HepG2 (cell line): ENCODE measurements around the gene ARHGAP5. TPM values are rescaled to one million over a fixed set of nuclear protein-coding genes. Genes with fewer than 3 reads are reported as not detected.

Experiments
- FOXO4 ChIP-seq: sonication (generic); formaldehyde crosslinking; conservative IDR thresholded peaks from 2 replicates; pipeline ENCODE4 v1.8.1; 2023; ENCODE audit warnings: missing genetic modification reagents
- JUN ChIP-seq: sonication (generic); formaldehyde crosslinking; IDR thresholded peaks from 2 replicates; pipeline ENCODE4 v1.4.0; 2020; ENCODE audit warnings: mild to moderate bottlenecking, missing genetic modification reagents
- PRPF4 ChIP-seq: fragments of 200-400 bp; formaldehyde crosslinking; IDR thresholded peaks from 2 replicates; pipeline ENCODE4 v1.6.1; 2016; ENCODE audit warnings: low read length, low read depth; ENCODE audit not compliant: poor library complexity, severe bottlenecking
- REXO4 ChIP-seq: sonication (generic); formaldehyde crosslinking; IDR thresholded peaks from 2 replicates; pipeline ENCODE4 v1.8.0; 2022; ENCODE audit warnings: missing genetic modification reagents, mild to moderate bottlenecking, borderline replicate concordance
- SUZ12 ChIP-seq: fragments of 150-350 bp; IDR thresholded peaks from 2 replicates; pipeline ENCODE4 v1.6.1; 2014; ENCODE audit warnings: low read depth, low read length
- ZNF224 ChIP-seq: sonication (generic); formaldehyde crosslinking; IDR thresholded peaks from 2 replicates; pipeline ENCODE4 v1.5.0; 2020; ENCODE audit warnings: mild to moderate bottlenecking, missing genetic modification reagents
- ZNF431 ChIP-seq: sonication (generic); formaldehyde crosslinking; IDR thresholded peaks from 2 replicates; pipeline ENCODE4 v1.9.0; 2022; ENCODE audit warnings: missing genetic modification reagents, low read depth, mild to moderate bottlenecking, borderline replicate concordance
- ZNF557 ChIP-seq: sonication (generic); formaldehyde crosslinking; IDR thresholded peaks from 2 replicates; pipeline ENCODE4 v1.4.0; 2020; ENCODE audit warnings: missing genetic modification reagents
- ZUFSP ChIP-seq: sonication (generic); formaldehyde crosslinking; IDR thresholded peaks from 2 replicates; pipeline ENCODE4 v1.9.0; 2021; ENCODE audit warnings: missing genetic modification reagents, mild to moderate bottlenecking, borderline replicate concordance
- polyA plus RNA-seq, 8 experiments: library from polyadenylated mRNA; depleted of rRNA in 3 of 8; stranded (reverse) in 7 of 8; unstranded in 1 of 8; fragments of >200 nt; fragmentation: Illumina TruSeq in 4 of 8; extraction: Trizol in 4 of 8; gene quantifications; 2 replicates each; pipeline versions ENCODE4 v1.2.1 to v1.2.3, GENCODE V29; 2011 to 2016; ENCODE audit warnings: low read depth in 4 of 8, missing spikeins in 1 of 8, mixed read lengths in 1 of 8; ENCODE audit not compliant: insufficient read depth in 1 of 8
- total RNA-seq, 5 experiments: library from RNA; depleted of rRNA; stranded (reverse); fragments of >200 nt; fragmentation: Illumina TruSeq; extraction: Trizol; gene quantifications; 2 replicates each; pipeline ENCODE4 v1.2.3, GENCODE V29; 2016; ENCODE audit warnings: low read depth in 1 of 5
- TF ChIP-seq, protein P1 (sequence below): sonication (generic); formaldehyde crosslinking; IDR thresholded peaks from 2 replicates; pipeline ENCODE4 v1.5.1; 2020; ENCODE audit warnings: mild to moderate bottlenecking, missing genetic modification reagents, borderline replicate concordance
- TF ChIP-seq, protein P2 (sequence below): sonication (generic); formaldehyde crosslinking; IDR thresholded peaks from 2 replicates; pipeline ENCODE4 v1.4.0; 2020; ENCODE audit warnings: missing genetic modification reagents
- TF ChIP-seq, protein P3 (sequence below): sonication (generic); formaldehyde crosslinking; IDR thresholded peaks from 2 replicates; pipeline ENCODE4 v1.8.1; 2023; ENCODE audit warnings: missing genetic modification reagents, mild to moderate bottlenecking, borderline replicate concordance
- TF ChIP-seq, protein P4 (sequence below): sonication (generic); formaldehyde crosslinking; IDR thresholded peaks from 2 replicates; pipeline ENCODE4 v1.9.0; 2022; ENCODE audit warnings: low read depth, missing genetic modification reagents

The ARHGAP5 gene
- total and polyA plus RNA-seq, 2 of the 13 experiments (the other 11 are each of a cell fraction or from before 2014, with no cell fraction given) = 33.7 to 144 TPM

- TF ChIP-seq, protein P1, sequence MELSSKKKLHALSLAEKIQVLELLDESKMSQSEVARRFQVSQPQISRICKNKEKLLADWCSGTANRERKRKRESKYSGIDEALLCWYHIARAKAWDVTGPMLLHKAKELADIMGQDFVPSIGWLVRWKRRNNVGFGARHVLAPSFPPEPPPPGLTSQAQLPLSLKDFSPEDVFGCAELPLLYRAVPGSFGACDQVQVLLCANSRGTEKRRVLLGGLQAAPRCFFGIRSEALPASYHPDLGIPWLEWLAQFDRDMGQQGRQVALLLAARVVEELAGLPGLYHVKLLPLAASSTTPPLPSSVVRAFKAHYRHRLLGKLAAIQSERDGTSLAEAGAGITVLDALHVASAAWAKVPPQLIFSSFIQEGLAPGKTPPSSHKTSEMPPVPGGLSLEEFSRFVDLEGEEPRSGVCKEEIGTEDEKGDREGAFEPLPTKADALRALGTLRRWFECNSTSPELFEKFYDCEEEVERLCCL (CRISPR knock-in tag) = peak; percentile 95; the same call in 1 of the 2 replicates
- TF ChIP-seq REXO4 (no peak), JUN (CRISPR knock-in tag) (no peak), ZNF431 (CRISPR knock-in tag) (no peak), PRPF4 (peak; percentile 94), ZNF224 (no peak), ZUFSP (CRISPR knock-in tag) (no peak), SUZ12 (no peak), FOXO4 (CRISPR knock-in tag) (0 out of 2 replicates have a peak, but pooled peaks have one; percentile 49), ZNF557 (CRISPR knock-in tag) (no peak)
- TF ChIP-seq, protein P2, sequence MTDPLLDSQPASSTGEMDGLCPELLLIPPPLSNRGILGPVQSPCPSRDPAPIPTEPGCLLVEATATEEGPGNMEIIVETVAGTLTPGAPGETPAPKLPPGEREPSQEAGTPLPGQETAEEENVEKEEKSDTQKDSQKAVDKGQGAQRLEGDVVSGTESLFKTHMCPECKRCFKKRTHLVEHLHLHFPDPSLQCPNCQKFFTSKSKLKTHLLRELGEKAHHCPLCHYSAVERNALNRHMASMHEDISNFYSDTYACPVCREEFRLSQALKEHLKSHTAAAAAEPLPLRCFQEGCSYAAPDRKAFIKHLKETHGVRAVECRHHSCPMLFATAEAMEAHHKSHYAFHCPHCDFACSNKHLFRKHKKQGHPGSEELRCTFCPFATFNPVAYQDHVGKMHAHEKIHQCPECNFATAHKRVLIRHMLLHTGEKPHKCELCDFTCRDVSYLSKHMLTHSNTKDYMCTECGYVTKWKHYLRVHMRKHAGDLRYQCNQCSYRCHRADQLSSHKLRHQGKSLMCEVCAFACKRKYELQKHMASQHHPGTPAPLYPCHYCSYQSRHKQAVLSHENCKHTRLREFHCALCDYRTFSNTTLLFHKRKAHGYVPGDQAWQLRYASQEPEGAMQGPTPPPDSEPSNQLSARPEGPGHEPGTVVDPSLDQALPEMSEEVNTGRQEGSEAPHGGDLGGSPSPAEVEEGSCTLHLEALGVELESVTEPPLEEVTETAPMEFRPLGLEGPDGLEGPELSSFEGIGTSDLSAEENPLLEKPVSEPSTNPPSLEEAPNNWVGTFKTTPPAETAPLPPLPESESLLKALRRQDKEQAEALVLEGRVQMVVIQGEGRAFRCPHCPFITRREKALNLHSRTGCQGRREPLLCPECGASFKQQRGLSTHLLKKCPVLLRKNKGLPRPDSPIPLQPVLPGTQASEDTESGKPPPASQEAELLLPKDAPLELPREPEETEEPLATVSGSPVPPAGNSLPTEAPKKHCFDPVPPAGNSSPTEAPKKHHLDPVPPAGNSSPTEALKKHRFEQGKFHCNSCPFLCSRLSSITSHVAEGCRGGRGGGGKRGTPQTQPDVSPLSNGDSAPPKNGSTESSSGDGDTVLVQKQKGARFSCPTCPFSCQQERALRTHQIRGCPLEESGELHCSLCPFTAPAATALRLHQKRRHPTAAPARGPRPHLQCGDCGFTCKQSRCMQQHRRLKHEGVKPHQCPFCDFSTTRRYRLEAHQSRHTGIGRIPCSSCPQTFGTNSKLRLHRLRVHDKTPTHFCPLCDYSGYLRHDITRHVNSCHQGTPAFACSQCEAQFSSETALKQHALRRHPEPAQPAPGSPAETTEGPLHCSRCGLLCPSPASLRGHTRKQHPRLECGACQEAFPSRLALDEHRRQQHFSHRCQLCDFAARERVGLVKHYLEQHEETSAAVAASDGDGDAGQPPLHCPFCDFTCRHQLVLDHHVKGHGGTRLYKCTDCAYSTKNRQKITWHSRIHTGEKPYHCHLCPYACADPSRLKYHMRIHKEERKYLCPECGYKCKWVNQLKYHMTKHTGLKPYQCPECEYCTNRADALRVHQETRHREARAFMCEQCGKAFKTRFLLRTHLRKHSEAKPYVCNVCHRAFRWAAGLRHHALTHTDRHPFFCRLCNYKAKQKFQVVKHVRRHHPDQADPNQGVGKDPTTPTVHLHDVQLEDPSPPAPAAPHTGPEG = 0 out of 2 replicates have a peak, but pooled peaks have one; percentile 7
- TF ChIP-seq, protein P3, sequence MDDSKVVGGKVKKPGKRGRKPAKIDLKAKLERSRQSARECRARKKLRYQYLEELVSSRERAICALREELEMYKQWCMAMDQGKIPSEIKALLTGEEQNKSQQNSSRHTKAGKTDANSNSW (CRISPR knock-in tag) = no peak
- TF ChIP-seq, protein P4, sequence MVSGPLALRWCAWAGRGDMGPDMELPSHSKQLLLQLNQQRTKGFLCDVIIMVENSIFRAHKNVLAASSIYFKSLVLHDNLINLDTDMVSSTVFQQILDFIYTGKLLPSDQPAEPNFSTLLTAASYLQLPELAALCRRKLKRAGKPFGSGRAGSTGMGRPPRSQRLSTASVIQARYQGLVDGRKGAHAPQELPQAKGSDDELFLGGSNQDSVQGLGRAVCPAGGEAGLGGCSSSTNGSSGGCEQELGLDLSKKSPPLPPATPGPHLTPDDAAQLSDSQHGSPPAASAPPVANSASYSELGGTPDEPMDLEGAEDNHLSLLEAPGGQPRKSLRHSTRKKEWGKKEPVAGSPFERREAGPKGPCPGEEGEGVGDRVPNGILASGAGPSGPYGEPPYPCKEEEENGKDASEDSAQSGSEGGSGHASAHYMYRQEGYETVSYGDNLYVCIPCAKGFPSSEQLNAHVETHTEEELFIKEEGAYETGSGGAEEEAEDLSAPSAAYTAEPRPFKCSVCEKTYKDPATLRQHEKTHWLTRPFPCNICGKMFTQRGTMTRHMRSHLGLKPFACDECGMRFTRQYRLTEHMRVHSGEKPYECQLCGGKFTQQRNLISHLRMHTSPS = no peak
Measured at GRCh38 chr14:32078023-32078857, 1.1 kb downstream of the ARHGAP5 start (continued).
